HepG2 (cell line): Measurements from ENCODE around the gene MTA2. TPM values are rescaled to one million over a fixed set of nuclear protein-coding genes. Genes with fewer than 3 reads are reported as not detected.

Experiments
- ATAC-seq: fragments of 200-7000 bp; cut with Tn5 transposase; 3 replicates; pipeline ENCODE4 v1.9.1; 2020; ENCODE audit warnings: mild to moderate bottlenecking, moderate library complexity
- Bru-seq: library from RNA; stranded (reverse); fragments of 400-500 nt; gene quantifications from one replicate; lab custom pipeline; 2021; lab: Mats Ljungman, UMichigan
- BruChase-seq, 2 experiments: library from RNA; stranded (reverse); fragments of 400-500 nt; gene quantifications; one replicate each; lab custom pipeline; 2021; lab: Mats Ljungman, UMichigan
- BruUV-seq: library from RNA; stranded (reverse); fragments of 400-500 nt; replicated peaks from 2 replicates; lab custom pipeline; 2021; lab: Mats Ljungman, UMichigan
- CTCF ChIA-PET: fragments of 300-600 bp; formaldehyde crosslinking; extraction: SDS; loops from one replicate; lab custom pipeline; 2021; ENCODE audit warnings: low total read pairs, inconsistent platforms, low intra/inter-chr PET ratio; lab: Yijun Ruan, JAX
- POLR2A ChIA-PET: fragments of 350-600 bp; sonication (Branson Sonifier 250); formaldehyde crosslinking; loops from one replicate; lab custom pipeline; 2020; ENCODE audit warnings: antibody characterized with exemption, inconsistent platforms; lab: Yijun Ruan, JAX
- DNase-seq: peaks from one replicate; pipeline ENCODE4 v3.0.0-alpha.2; 2015; ENCODE audit warnings: low spot score
- FAIRE-seq: peaks from 3 replicates; lab custom pipeline; 2011; peaks lifted over from hg19 to GRCh38; lab: Jason Lieb, UNC
- H2AFZ ChIP-seq: one replicate; pipeline ENCODE4 v1.6.1; 2011; ENCODE audit warnings: low read length, inconsistent platforms
- H3K27ac ChIP-seq: fragments of 300-600 bp; 3 replicates; pipeline ENCODE4 v1.8.0; 2011; ENCODE audit warnings: mixed run types, mild to moderate bottlenecking, mixed read lengths, low read length, inconsistent platforms; ENCODE audit not compliant: insufficient read depth; ENCODE audit errors: extremely low read length
- H3K27me3 ChIP-seq, 2 experiments: fragments of 200-600 bp in 1 of 2; 2 replicates in 1 of 2; 3 replicates in 1 of 2; pipeline versions ENCODE4 v1.6.0 to v1.8.0; 2011; ENCODE audit warnings: low read length in 2 of 2, mild to moderate bottlenecking in 2 of 2, moderate library complexity in 2 of 2, inconsistent platforms in 1 of 2; ENCODE audit not compliant: insufficient read depth in 2 of 2, control insufficient read depth in 1 of 2
- H3K36me3 ChIP-seq, 2 experiments: fragments of 200-600 bp in 1 of 2; replicated peaks in 1 of 2; 2 replicates in 1 of 2; 3 replicates in 1 of 2; pipeline versions ENCODE4 v1.5.1 to v1.8.0; 2011; ENCODE audit warnings: low read length in 2 of 2, inconsistent platforms in 1 of 2; ENCODE audit not compliant: insufficient read depth in 2 of 2, control insufficient read depth in 1 of 2
- H3K4me1 ChIP-seq: 2 replicates; pipeline ENCODE4 v1.5.1; 2012; ENCODE audit warnings: low read length, inconsistent platforms; ENCODE audit not compliant: insufficient read depth
- H3K4me2 ChIP-seq: 2 replicates; pipeline ENCODE4 v1.6.0; 2011; ENCODE audit warnings: low read depth, low read length, inconsistent platforms
- H3K4me3 ChIP-seq, 3 experiments: fragments of 200-600 bp in 1 of 3; sonication (generic), shearing (Covaris generic) in 1 of 3; replicated peaks in 1 of 3; 2 replicates each; pipeline ENCODE4 v1.5.1; 2011 to 2016; ENCODE audit warnings: low read length in 3 of 3, inconsistent platforms in 2 of 3, low read depth in 2 of 3, mild to moderate bottlenecking in 2 of 3, control low read depth in 1 of 3, mixed read lengths in 1 of 3; ENCODE audit not compliant: insufficient read depth in 1 of 3
- H3K79me2 ChIP-seq: one replicate; pipeline ENCODE4 v1.6.1; 2011; ENCODE audit warnings: low read length, inconsistent platforms; ENCODE audit not compliant: insufficient read depth
- H3K9ac ChIP-seq: 2 replicates; pipeline ENCODE4 v1.6.0; 2011; ENCODE audit warnings: mild to moderate bottlenecking, low read depth, low read length, inconsistent platforms; ENCODE audit not compliant: insufficient read depth
- H3K9me3 ChIP-seq: 2 replicates; pipeline ENCODE4 v1.5.1; 2012; ENCODE audit warnings: mild to moderate bottlenecking, low read length
- H4K20me1 ChIP-seq: 2 replicates; pipeline ENCODE4 v1.6.0; 2011; ENCODE audit warnings: inconsistent platforms, mild to moderate bottlenecking, low read length, moderate library complexity; ENCODE audit not compliant: insufficient read depth
- ATF4 ChIP-seq, 2 experiments: fragments of 450-650 bp in 1 of 2; sonication (generic) in 1 of 2; formaldehyde crosslinking; IDR thresholded peaks; 2 replicates each; pipeline versions ENCODE4 v1.5.0 to v1.8.0; 2020 to 2022; ENCODE audit warnings: mild to moderate bottlenecking in 1 of 2, missing genetic modification reagents in 1 of 2
- BRCA1 ChIP-seq: sonication (generic); formaldehyde crosslinking; IDR thresholded peaks from 2 replicates; pipeline ENCODE4 v1.4.0; 2020; ENCODE audit warnings: missing genetic modification reagents
- CTCF ChIP-seq: sonication (generic); formaldehyde crosslinking; IDR thresholded peaks from 2 replicates; pipeline ENCODE4 v1.5.0; 2020; ENCODE audit warnings: mild to moderate bottlenecking, missing genetic modification reagents, moderate library complexity
- ERF ChIP-seq: IDR thresholded peaks from 2 replicates; pipeline ENCODE4 v1.6.1; 2018; ENCODE audit warnings: missing biosample characterization, missing genetic modification reagents
- HDAC1 ChIP-seq: sonication (generic); formaldehyde crosslinking; IDR thresholded peaks from 2 replicates; pipeline ENCODE4 v1.5.1; 2020; ENCODE audit warnings: mild to moderate bottlenecking, missing genetic modification reagents
- HNRNPLL ChIP-seq: fragments of 200-400 bp; formaldehyde crosslinking; IDR thresholded peaks from 2 replicates; pipeline ENCODE4 v1.6.1; 2017; ENCODE audit warnings: mild to moderate bottlenecking, low read depth, low read length; ENCODE audit not compliant: poor library complexity, severe bottlenecking
- NPAS2 ChIP-seq: sonication (generic); formaldehyde crosslinking; IDR thresholded peaks from 2 replicates; pipeline ENCODE4 v1.8.0; 2022; ENCODE audit warnings: mild to moderate bottlenecking, missing genetic modification reagents, borderline replicate concordance
- POLR2AphosphoS5 ChIP-seq: IDR thresholded peaks from 2 replicates; pipeline ENCODE4 v1.6.1; 2012; ENCODE audit warnings: low read depth, low read length
- RBM39 ChIP-seq: fragments of 200-400 bp; formaldehyde crosslinking; IDR thresholded peaks from one replicate; pipeline ENCODE4 v1.6.1; 2018; ENCODE audit warnings: antibody characterized with exemption, mild to moderate bottlenecking, low read depth, low read length; ENCODE audit not compliant: poor library complexity, severe bottlenecking
- ZNF235 ChIP-seq: sonication (generic); formaldehyde crosslinking; IDR thresholded peaks from 2 replicates; pipeline ENCODE4 v1.8.1; 2023; ENCODE audit warnings: mild to moderate bottlenecking, missing genetic modification reagents, borderline replicate concordance
- ZNF317 ChIP-seq: sonication (generic); formaldehyde crosslinking; IDR thresholded peaks from 2 replicates; pipeline ENCODE4 v1.5.0; 2020; ENCODE audit warnings: mild to moderate bottlenecking, missing genetic modification reagents
- ZNF331 ChIP-seq: sonication (generic); formaldehyde crosslinking; IDR thresholded peaks from 2 replicates; pipeline ENCODE4 v1.4.0; 2020; ENCODE audit warnings: missing genetic modification reagents
- ZNF766 ChIP-seq: sonication (generic); formaldehyde crosslinking; IDR thresholded peaks from 2 replicates; pipeline ENCODE4 v1.5.0; 2020; ENCODE audit warnings: missing genetic modification reagents, borderline replicate concordance
- WGBS: methylation state at CpG from one replicate; pipeline ENCODE4 v1.1.6; 2017; ENCODE audit warnings: low lambda C conversion rate; 5-methylcytosine and 5-hydroxymethylcytosine counted together
- in situ Hi-C: cut with HindIII; loops from 2 replicates; pipeline ENCODE4 v1.10.0; 2017; ENCODE audit warnings: low pct_unique_long_range_greater_than_20kb; ENCODE audit not compliant: extremely low pct_ligation_motif_present
- intact Hi-C: fragments of 100-400 bp; cut with micrococcal nuclease; formaldehyde crosslinking; loops from one replicate; pipeline ENCODE4 v1.10.0; 2022; ENCODE audit not compliant: unreplicated experiment
- long read RNA-seq, 2 experiments: library from RNA in 1 of 2; library from polyadenylated mRNA in 1 of 2; stranded (forward) in 1 of 2; unstranded in 1 of 2; transcript quantifications; one replicate each; pipeline ENCODE4 v2.0.0, GENCODE V29; 2019 to 2022
- polyA minus RNA-seq, 3 experiments: library from RNA; depleted of rRNA, polyadenylated mRNA; stranded (reverse); fragments of >200 nt; gene quantifications; 2 replicates each; pipeline ENCODE4 v1.2.3, GENCODE V29; 2011; ENCODE audit warnings: low replicate concordance in 1 of 3
- polyA plus RNA-seq, 8 experiments: library from polyadenylated mRNA; depleted of rRNA in 3 of 8; stranded (reverse) in 7 of 8; unstranded in 1 of 8; fragments of >200 nt; fragmentation: Illumina TruSeq in 4 of 8; extraction: Trizol in 4 of 8; gene quantifications; 2 replicates each; pipeline versions ENCODE4 v1.2.1 to v1.2.3, GENCODE V29; 2011 to 2016; ENCODE audit warnings: low read depth in 4 of 8, missing spikeins in 1 of 8, mixed read lengths in 1 of 8; ENCODE audit not compliant: insufficient read depth in 1 of 8
- total RNA-seq, 5 experiments: library from RNA; depleted of rRNA; stranded (reverse); fragments of >200 nt; fragmentation: Illumina TruSeq; extraction: Trizol; gene quantifications; 2 replicates each; pipeline ENCODE4 v1.2.3, GENCODE V29; 2016; ENCODE audit warnings: low read depth in 1 of 5

The MTA2 gene
- total RNA-seq (2016; rRNA removed; fragmentation: Illumina TruSeq; extraction: Trizol) (58.1 and 70.0 TPM in 2 replicates), polyA plus RNA-seq (2011; rRNA removed) (14.0 and 16.8 TPM in 2 replicates), polyA minus RNA-seq (2011; rRNA and poly(A)+ RNA removed; ENCODE audit: low replicate concordance) (21.5 and 102 TPM in 2 replicates), Bru-seq, nascent RNA (percentile 82 among the genes with signal in this experiment), BruChase-seq, experiment 1, labeled RNA remaining after a 6-hour chase (percentile 97 among the genes with signal in this experiment), BruChase-seq, experiment 2, labeled RNA remaining after a 2-hour chase (percentile 95 among the genes with signal in this experiment)
- 7.1 and 9.5 TPM in 2 replicates for total RNA-seq (2016; cell fraction: cytosol; rRNA removed; fragmentation: Illumina TruSeq; extraction: Trizol; ENCODE audit: low read depth)
- 50.7 and 71.8 TPM in 2 replicates for total RNA-seq (2016; cell fraction: insoluble cytoplasmic fraction; rRNA removed; fragmentation: Illumina TruSeq; extraction: Trizol)
- 25.5 and 28.8 TPM in 2 replicates for total RNA-seq (2016; cell fraction: membrane; rRNA removed; fragmentation: Illumina TruSeq; extraction: Trizol)
- total RNA-seq (2016; cell fraction: nucleus; rRNA removed; fragmentation: Illumina TruSeq; extraction: Trizol): 47.0 and 57.9 TPM in 2 replicates
- 9.2 and 10.6 TPM in 2 replicates for polyA plus RNA-seq (2011; cell fraction: cytosol; rRNA removed)
- polyA plus RNA-seq (2011; cell fraction: nucleus; rRNA removed): 53.6 and 67.6 TPM in 2 replicates
- 30.7 and 30.9 TPM in 2 replicates for polyA plus RNA-seq (2012)
- 4.0 and 4.5 TPM in 2 replicates for polyA plus RNA-seq (2016; cell fraction: cytosol; fragmentation: Illumina TruSeq; extraction: Trizol; ENCODE audit: low read depth)
- polyA plus RNA-seq (2016; cell fraction: insoluble cytoplasmic fraction; fragmentation: Illumina TruSeq; extraction: Trizol; ENCODE audit: low read depth): 47.2 and 53.8 TPM in 2 replicates
- 12.6 and 14.0 TPM in 2 replicates for polyA plus RNA-seq (2016; cell fraction: membrane; fragmentation: Illumina TruSeq; extraction: Trizol; ENCODE audit: low read depth)
- polyA plus RNA-seq (2016; cell fraction: nucleus; fragmentation: Illumina TruSeq; extraction: Trizol; ENCODE audit: insufficient read depth, low read depth): 121 and 126 TPM in 2 replicates
- polyA minus RNA-seq (2011; cell fraction: cytosol; rRNA and poly(A)+ RNA removed): 11.9 and 14.7 TPM in 2 replicates
- polyA minus RNA-seq (2011; cell fraction: nucleus; rRNA and poly(A)+ RNA removed): 37.2 and 50.7 TPM in 2 replicates
- long read RNA-seq, experiment 1, partial matches to known transcripts: 1 of 4 reads
- long read RNA-seq, experiment 1, other reads (novel, unspliced or antisense): 1 of 4 reads
- long read RNA-seq, experiment 2, transcript MTA2-201 (18 exons, 3,058 nt): major isoform, 5 of 29 reads
- long read RNA-seq, experiment 2, partial matches to known transcripts: 11 of 29 reads
- long read RNA-seq, experiment 2, other reads (novel, unspliced or antisense): 13 of 29 reads

GRCh38 chr11:62601372-62602140 is at the start of gene MTA2:
Gene MTA2, minus strand, starts transcription at chr11:62601865. Its CDS starts 415 bp downstream, at chr11:62601450.
- Histone ChIP-seq H3K4me3 (peak within 1 kb of the TSS; percentile 91 to 94 (median 94)), H3K79me2 (peaks cover 33% of the 10 kb centered on the region), H3K27me3 (no peaks in the 10 kb centered on the region; a peak in 1 of 5 replicates), H3K4me1 (peaks cover 43% of the 10 kb centered on the region), H3K9me3 (no peaks in the 10 kb centered on the region), H3K4me2 (peak within 1 kb of the TSS; percentile 97), H3K9ac (peak within 1 kb of the TSS; percentile 99), H4K20me1 (no peaks in the 10 kb centered on the region), H3K27ac (peak within 1 kb of the TSS; percentile 88), H3K36me3 (peaks cover 10 to 21% of the 10 kb centered on the region in 2 experiments; a peak in 4 of 5 replicates), H2AFZ (no peak within 1 kb of the TSS)
- ATAC-seq (peak; percentile 93), DNase-seq (peak; percentile 94), FAIRE-seq (peak; percentile 81)
- TSS peak; percentile 80 for BruUV-seq
- CTCF ChIA-PET: no interaction called here
- in situ Hi-C loops (no loop called here), intact Hi-C loops (no loop called here)
- POLR2A ChIA-PET: interaction anchor here (0.7 to 3.8 kb wide), 23 partner anchors 10 to 280 kb away, joined by 3 to 137 read pairs (median 6); partner anchors contain the start of genes AHNAK, B3GAT3, C11orf98 and CSKMT
- WGBS: under 1% methylated on average over 14 of the region's 83 CpGs
- TF ChIP-seq ZNF235 (CRISPR knock-in tag) (peak; percentile 96; the same call in 1 of the 2 replicates), CTCF (CRISPR knock-in tag) (0 out of 2 replicates have a peak, but pooled peaks have one; percentile 2), BRCA1 (CRISPR knock-in tag) (no peak), ZNF317 (0 out of 2 replicates have a peak, but pooled peaks have one; percentile 35), ZNF331 (peak; percentile 62; the same call in 1 of the 2 replicates), ATF4 (CRISPR knock-in tag; IDR thresholded peaks at IDR 0.05) (0 out of 4 replicates have a peak, but pooled peaks of 1 of the 2 experiments have one; percentile 46), ERF (CRISPR knock-in tag) (peak; percentile 41; the same call in 1 of the 2 replicates), HNRNPLL (peak; percentile 46), RBM39 (no peak), POLR2AphosphoS5 (0 out of 2 replicates have a peak, but pooled peaks have one; percentile 29), HDAC1 (CRISPR knock-in tag) (peak; percentile 81), ZNF766 (CRISPR knock-in tag) (no peak; the same call in 1 of the 2 replicates), NPAS2 (CRISPR knock-in tag) (no peak)
